Activated CD4-positive, alpha-beta memory T cell treated with anti-CD3 and anti-CD28 coated beads for 36 hours (primary cell): ENCODE measurements around the gene PTPRN2. TPM values are rescaled to one million over a fixed set of nuclear protein-coding genes. Genes with fewer than 3 reads are reported as not detected.

ENCODE experiments used
- CTCF ChIA-PET: fragments of 350-600 bp; sonication (Branson Sonifier 250); formaldehyde crosslinking; loops from one replicate; lab custom pipeline; 2021; ENCODE audit warnings: antibody characterized with exemption, inconsistent platforms; lab: Charles Lee
- POLR2A ChIA-PET: fragments of 350-600 bp; sonication (Branson Sonifier 250); formaldehyde crosslinking; loops from one replicate; lab custom pipeline; 2021; ENCODE audit warnings: antibody characterized with exemption; lab: Charles Lee
- DNase-seq: peaks from one replicate; pipeline ENCODE4 v3.0.0-alpha.2; 2020
- H3K27ac Mint-ChIP-seq: one replicate; pipeline ENCODE4 v1.8.0; 2021; ENCODE audit warnings: mixed read lengths
- H3K27me3 Mint-ChIP-seq: one replicate; pipeline ENCODE4 v1.8.0; 2021; ENCODE audit warnings: mixed read lengths
- H3K36me3 Mint-ChIP-seq: one replicate; pipeline ENCODE4 v1.8.0; 2021; ENCODE audit warnings: mixed read lengths
- H3K4me1 Mint-ChIP-seq: one replicate; pipeline ENCODE4 v1.8.0; 2021; ENCODE audit warnings: low read depth, mixed read lengths
- H3K4me3 Mint-ChIP-seq: one replicate; pipeline ENCODE4 v1.8.0; 2021; ENCODE audit warnings: mild to moderate bottlenecking, mixed read lengths
- H3K9me3 Mint-ChIP-seq: one replicate; pipeline ENCODE4 v1.8.0; 2021; ENCODE audit warnings: mixed read lengths
- intact Hi-C: fragments of 100-400 bp; cut with micrococcal nuclease; formaldehyde crosslinking; loops from one replicate; pipeline ENCODE4 v1.15.1; 2023
- total RNA-seq, 2 experiments: library from RNA; stranded (reverse); gene quantifications; one replicate each; pipeline ENCODE4 v1.2.3, GENCODE V29; 2021

The PTPRN2 gene
- total RNA-seq, 2 experiments from 2014 or later: 0.51 to 0.64 TPM

GRCh38 chr7:157821959-157822687, 765.5 kb downstream of the PTPRN2 start:
- Mint-ChIP-seq H3K4me1 (peaks cover 19% of the 10 kb centered on the region), H3K4me3 (no peak overlapping the region), H3K36me3 (no peaks in the 10 kb centered on the region), H3K27me3 (no peaks in the 10 kb centered on the region), H3K9me3 (no peaks in the 10 kb centered on the region), H3K27ac (no peak overlapping the region)
- no peak for DNase-seq
- intact Hi-C loops: no loop called here
- POLR2A ChIA-PET: no interaction called here
- CTCF ChIA-PET: no interaction called here

GRCh38 chr7:157820796-157821195, 766.8 kb downstream of the PTPRN2 start:
- no peaks in the 10 kb centered on the region for H3K9me3 Mint-ChIP-seq
- no peak for DNase-seq
- no peak overlapping the region for H3K4me3 Mint-ChIP-seq
- H3K4me1 Mint-ChIP-seq: peaks cover 14% of the 10 kb centered on the region
- H3K36me3 Mint-ChIP-seq: no peaks in the 10 kb centered on the region
- H3K27ac Mint-ChIP-seq: no peak overlapping the region
- ChIA-PET CTCF (no interaction called here), POLR2A (no interaction called here)
- intact Hi-C loops: no loop called here
- no peaks in the 10 kb centered on the region for H3K27me3 Mint-ChIP-seq

- Mint-ChIP-seq H3K4me3 (no peak overlapping the region), H3K4me1 (peaks cover 5% of the 10 kb centered on the region), H3K27me3 (no peaks in the 10 kb centered on the region), H3K36me3 (no peaks in the 10 kb centered on the region), H3K27ac (no peak overlapping the region), H3K9me3 (no peaks in the 10 kb centered on the region)
- intact Hi-C loops: no loop called here
- ChIA-PET POLR2A (no interaction called here), CTCF (no interaction called here)
- no peak for DNase-seq
These were observed 768.2 kb downstream of the PTPRN2 start for GRCh38 chr7:157819455-157819807.

- CTCF ChIA-PET: no interaction called here
These were observed 768.7 kb downstream of the PTPRN2 start for GRCh38 chr7:157818701-157819454.

GRCh38 chr7:157817944-157818700, 769.5 kb downstream of the PTPRN2 start:
- Mint-ChIP-seq H3K9me3 (no peaks in the 10 kb centered on the region), H3K27ac (no peak overlapping the region), H3K36me3 (no peaks in the 10 kb centered on the region), H3K27me3 (no peaks in the 10 kb centered on the region), H3K4me3 (no peak overlapping the region), H3K4me1 (peaks cover 5% of the 10 kb centered on the region)
- ChIA-PET CTCF (no interaction called here), POLR2A (no interaction called here)
- intact Hi-C loops: no loop called here
- DNase-seq: no peak

More at GRCh38 chr7:157818701-157819454, 768.7 kb downstream of the PTPRN2 start:
- Mint-ChIP-seq H3K4me3 (no peak overlapping the region), H3K9me3 (no peaks in the 10 kb centered on the region), H3K27me3 (no peaks in the 10 kb centered on the region), H3K36me3 (no peaks in the 10 kb centered on the region), H3K27ac (no peak overlapping the region), H3K4me1 (peaks cover 5% of the 10 kb centered on the region)
- POLR2A ChIA-PET: no interaction called here
- intact Hi-C loops: no loop called here
- DNase-seq: no peak

GRCh38 chr7:157817433-157817832, 770.2 kb downstream of the PTPRN2 start:
- Mint-ChIP-seq H3K9me3 (no peaks in the 10 kb centered on the region), H3K27me3 (no peaks in the 10 kb centered on the region), H3K27ac (no peak overlapping the region), H3K4me1 (peaks cover 5% of the 10 kb centered on the region), H3K36me3 (no peaks in the 10 kb centered on the region), H3K4me3 (no peak overlapping the region)
- ChIA-PET POLR2A (no interaction called here), CTCF (no interaction called here)
- intact Hi-C loops: no loop called here
- no peak for DNase-seq

- Mint-ChIP-seq H3K4me1 (peaks cover 5% of the 10 kb centered on the region), H3K4me3 (no peak overlapping the region), H3K9me3 (no peaks in the 10 kb centered on the region), H3K27ac (no peak overlapping the region), H3K27me3 (no peaks in the 10 kb centered on the region), H3K36me3 (no peaks in the 10 kb centered on the region)
- no peak for DNase-seq
- ChIA-PET POLR2A (no interaction called here), CTCF (no interaction called here)
- intact Hi-C loops: no loop called here
These were observed 770.9 kb downstream of the PTPRN2 start for GRCh38 chr7:157816526-157817250.

GRCh38 chr7:157816086-157816485, 771.5 kb downstream of the PTPRN2 start:
- Mint-ChIP-seq H3K27me3 (no peaks in the 10 kb centered on the region), H3K4me3 (no peak overlapping the region), H3K9me3 (no peaks in the 10 kb centered on the region), H3K4me1 (peaks cover 5% of the 10 kb centered on the region), H3K27ac (no peak overlapping the region), H3K36me3 (no peaks in the 10 kb centered on the region)
- CTCF ChIA-PET: no interaction called here
- intact Hi-C loops: no loop called here
- POLR2A ChIA-PET: no interaction called here
- no peak for DNase-seq

- CTCF ChIA-PET: no interaction called here
- POLR2A ChIA-PET: no interaction called here
- intact Hi-C loops: no loop called here
- no peaks in the 10 kb centered on the region for H3K36me3 Mint-ChIP-seq
- no peaks in the 10 kb centered on the region for H3K27me3 Mint-ChIP-seq
- DNase-seq: no peak
- H3K4me3 Mint-ChIP-seq: no peak overlapping the region
- H3K27ac Mint-ChIP-seq: no peak overlapping the region
- peaks cover 5% of the 10 kb centered on the region for H3K4me1 Mint-ChIP-seq
- no peaks in the 10 kb centered on the region for H3K9me3 Mint-ChIP-seq
These were observed 772.0 kb downstream of the PTPRN2 start for GRCh38 chr7:157815706-157816022.

GRCh38 chr7:157814931-157815705, 772.5 kb downstream of the PTPRN2 start:
- Mint-ChIP-seq H3K27me3 (no peaks in the 10 kb centered on the region), H3K9me3 (no peaks in the 10 kb centered on the region), H3K27ac (no peak overlapping the region), H3K4me1 (peaks cover 5% of the 10 kb centered on the region), H3K36me3 (no peaks in the 10 kb centered on the region), H3K4me3 (no peak overlapping the region)
- DNase-seq: no peak
- ChIA-PET CTCF (no interaction called here), POLR2A (no interaction called here)
- intact Hi-C loops: no loop called here

- CTCF ChIA-PET: no interaction called here
These were observed 773.6 kb downstream of the PTPRN2 start for GRCh38 chr7:157813741-157814661.

More at GRCh38 chr7:157813741-157814661, 773.6 kb downstream of the PTPRN2 start:
- intact Hi-C loops: no loop called here
- no peaks in the 10 kb centered on the region for H3K9me3 Mint-ChIP-seq
- POLR2A ChIA-PET: no interaction called here
- no peak overlapping the region for H3K27ac Mint-ChIP-seq
- H3K4me3 Mint-ChIP-seq: no peak overlapping the region
- peaks cover 5% of the 10 kb centered on the region for H3K4me1 Mint-ChIP-seq
- no peaks in the 10 kb centered on the region for H3K36me3 Mint-ChIP-seq
- no peak for DNase-seq
- no peaks in the 10 kb centered on the region for H3K27me3 Mint-ChIP-seq
